Heart left ventricle (tissue), 16 donors: ENCODE results near the gene RNFT1. TPM values are rescaled to one million over a fixed set of nuclear protein-coding genes. Genes with fewer than 3 reads are reported as not detected.
"Not testable (repeated sequence)": the region's sequence is repeated elsewhere in the genome, so short reads cannot be mapped to it uniquely, and the experiment has no call there.

Experiments used
- ATAC-seq, 4 donors: fragments of 200-7000 bp; cut with Tn5 transposase; one replicate each; pipeline ENCODE4 v1.9.1; 2020 to 2022; ENCODE audit warnings: moderate library complexity in 4 of 4, mild to moderate bottlenecking in 3 of 4, moderate number of reproducible peaks in 1 of 4
- DNase-seq, 5 donors: peaks; one replicate each; pipeline ENCODE4 v3.0.0-alpha.2; 2020
- H3K27ac ChIP-seq, 12 donors: fragments of 200-600 bp; sonication (generic) in 4 of 12; one replicate each; pipeline versions ENCODE4 v1.5.0 to v1.8.0; 2016 to 2022; ENCODE audit warnings: mild to moderate bottlenecking in 2 of 12
- H3K27me3 ChIP-seq, 9 donors: fragments of 200-600 bp; sonication (generic) in 2 of 9; one replicate each; pipeline versions ENCODE4 v1.5.1 to v1.8.0; 2016 to 2022; ENCODE audit warnings: mild to moderate bottlenecking in 3 of 9
- H3K36me3 ChIP-seq, 9 donors: fragments of 200-600 bp; sonication (generic) in 2 of 9; one replicate each; pipeline versions ENCODE4 v1.5.0 to v1.8.0; 2018 to 2022; ENCODE audit warnings: mild to moderate bottlenecking in 2 of 9
- H3K4me1 ChIP-seq, 12 donors: fragments of 200-600 bp; sonication (generic) in 4 of 12; one replicate each; pipeline versions ENCODE4 v1.5.0 to v1.8.0; 2016 to 2022; ENCODE audit warnings: mild to moderate bottlenecking in 3 of 12
- H3K4me3 ChIP-seq, 12 donors: fragments of 200-600 bp; sonication (generic) in 4 of 12; one replicate each; pipeline versions ENCODE4 v1.5.0 to v1.8.0; 2017 to 2022; ENCODE audit warnings: mild to moderate bottlenecking in 9 of 12, moderate library complexity in 4 of 12
- H3K9me3 ChIP-seq, 12 donors: fragments of 200-600 bp; sonication (generic) in 4 of 12; one replicate each; pipeline versions ENCODE4 v1.5.0 to v1.8.0; 2016 to 2022; ENCODE audit warnings: mild to moderate bottlenecking in 1 of 12
- POLR2A ChIP-seq, 2 donors: fragments of 450-650 bp; IDR thresholded peaks; one replicate each; pipeline ENCODE4 v1.6.1; 2017; ENCODE audit warnings: antibody characterized with exemption in 2 of 2, mild to moderate bottlenecking in 2 of 2, moderate library complexity in 2 of 2
- WGBS, 4 donors: extraction: QIAGEN DNeasy Blood & Tissue Kit in 2 of 4; methylation state at CpG; one replicate each; pipeline versions ENCODE4 v1.1.5 to v1.1.7; 2013 to 2018; 5-methylcytosine and 5-hydroxymethylcytosine counted together
- intact Hi-C, 10 donors: fragments of 100-400 bp; cut with DNase I; formaldehyde crosslinking; loops; one replicate each; pipeline versions ENCODE4 v1.11.1 to v1.14.2; 2022
- polyA plus RNA-seq, 2 donors: library from polyadenylated mRNA; stranded (reverse); fragments of 200-250 nt; gene quantifications; one replicate each; pipeline ENCODE4 v1.2.3, GENCODE V29; 2013
- total RNA-seq, 9 donors: library from RNA; depleted of rRNA in 2 of 9; stranded (reverse); fragments of >200 nt in 2 of 9; fragmentation: NEBNext Ultra II Directional in 3 of 9; extraction: Animal tissue kit (Norgen Biotek cat#: 25700) in 3 of 9; gene quantifications; one replicate each; pipeline versions ENCODE4 v1.1.0 to v1.2.4, GENCODE V29; 2016 to 2023
- TF ChIP-seq, protein P1 (sequence below), 12 donors: fragments of 200-600 bp; sonication (generic) in 4 of 12; IDR thresholded peaks; one replicate each; pipeline versions ENCODE4 v1.5.0 to v1.8.0; 2018 to 2022; ENCODE audit warnings: antibody characterized with exemption in 12 of 12, mild to moderate bottlenecking in 5 of 12
- donor health status: ischemic (EF 13 %, LVEDD 7.1; RV severe dilation, severe dysfunction).
- donor health status: healthy with polysubstance abuse.
- donor health status: DM: no; HTN: yes; CAD: no.
- donor health status: DM: no; HTN: no; CAD: no.
- donor health status: ischemic (EF 25% LVEDD 6.9; RV normal size, moderate dysfunction).
- donor health status: ischemic (EF 25% LVEDD 5.7; RV mildly dilated, moderate dysfunction).
- donor health status: healthy.
- donor health status: DM: yes; HTN: yes; CAD: no.
- donor health status: ischemic (EF 35%, LVEDD 5.7; RV mildly dilated, moderate dysfunction).
- donor health status: nonischemic (EF 11% LVEDD 7.7; RV severe dilation, severe dysfunction).
- donor health status: DM: yes; HTN: yes; CAD: no.
- donor health status: PGD.
- donor health status: ischemic (EF 29% LVEDD 5.4; RV normal size, mild dysfunction).
- donor health status: nonischemic (EF 23%, LVEDD 6.1; RV moderate dilation, normal function).

The RNFT1 gene
- total and polyA plus RNA-seq, 11 donors: 4.7 to 18.0 (median 9.4) TPM

DNA sequence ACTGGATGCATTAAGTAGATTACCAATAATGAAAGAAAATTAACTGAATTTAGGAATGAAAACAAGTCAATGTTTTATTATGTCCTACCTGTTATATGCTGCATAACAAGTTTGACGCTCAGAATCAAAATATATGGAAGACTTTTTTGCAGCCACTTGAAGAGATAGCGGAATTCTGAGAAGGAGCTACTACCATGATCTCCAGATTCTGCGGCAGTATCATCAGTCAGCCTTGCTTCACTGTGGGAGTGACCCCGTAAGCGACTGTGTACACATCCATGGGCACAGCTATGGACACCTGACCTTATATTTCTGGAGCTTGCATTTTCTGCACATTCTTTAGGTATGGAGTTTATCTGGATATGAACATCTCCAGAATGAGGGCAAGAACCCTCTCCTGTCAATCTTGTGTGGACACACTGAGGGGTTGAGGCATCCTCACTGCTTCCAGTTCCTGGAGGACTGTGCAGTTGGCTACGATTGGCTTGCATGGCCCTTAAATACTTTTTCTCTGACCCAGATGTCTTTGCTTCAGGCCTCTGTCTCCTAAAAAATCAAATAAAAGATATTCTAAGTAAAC is 1.7 kb downstream of the RNFT1 start:
- Histone ChIP-seq H3K27ac (no peak overlapping the region), H3K9me3 (no peaks in the 10 kb centered on the region), H3K27me3 (no peaks in the 10 kb centered on the region), H3K36me3 (peaks cover 0 to 43% (median 22%) of the 10 kb centered on the region in 9 donors), H3K4me3 (peak overlapping the region in 6 of 12 donors; percentile 82 to 98 (median 84)), H3K4me1 (peaks cover 0 to 23% (median 15%) of the 10 kb centered on the region in 12 donors)
- intact Hi-C loops: loop anchor here in 4 of 10 donors (5.0 to 10.0 kb wide), 4 partner anchors 48 to 74 kb away; partner anchors contain the start of genes RPS6KB1 (in 1 of the 4) and TUBD1 (in 1 of the 4)
- ATAC-seq (no peak), DNase-seq (no peak)
- 85 to 90% (median 88%) methylated on average over 6 of the region's 6 CpGs for WGBS, 4 donors
- TF ChIP-seq, protein P1, sequence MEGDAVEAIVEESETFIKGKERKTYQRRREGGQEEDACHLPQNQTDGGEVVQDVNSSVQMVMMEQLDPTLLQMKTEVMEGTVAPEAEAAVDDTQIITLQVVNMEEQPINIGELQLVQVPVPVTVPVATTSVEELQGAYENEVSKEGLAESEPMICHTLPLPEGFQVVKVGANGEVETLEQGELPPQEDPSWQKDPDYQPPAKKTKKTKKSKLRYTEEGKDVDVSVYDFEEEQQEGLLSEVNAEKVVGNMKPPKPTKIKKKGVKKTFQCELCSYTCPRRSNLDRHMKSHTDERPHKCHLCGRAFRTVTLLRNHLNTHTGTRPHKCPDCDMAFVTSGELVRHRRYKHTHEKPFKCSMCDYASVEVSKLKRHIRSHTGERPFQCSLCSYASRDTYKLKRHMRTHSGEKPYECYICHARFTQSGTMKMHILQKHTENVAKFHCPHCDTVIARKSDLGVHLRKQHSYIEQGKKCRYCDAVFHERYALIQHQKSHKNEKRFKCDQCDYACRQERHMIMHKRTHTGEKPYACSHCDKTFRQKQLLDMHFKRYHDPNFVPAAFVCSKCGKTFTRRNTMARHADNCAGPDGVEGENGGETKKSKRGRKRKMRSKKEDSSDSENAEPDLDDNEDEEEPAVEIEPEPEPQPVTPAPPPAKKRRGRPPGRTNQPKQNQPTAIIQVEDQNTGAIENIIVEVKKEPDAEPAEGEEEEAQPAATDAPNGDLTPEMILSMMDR (IDR thresholded peaks at IDR 0.05): no peak
- no peak for TF ChIP-seq POLR2A (IDR thresholded peaks at IDR 0.05)

DNA sequence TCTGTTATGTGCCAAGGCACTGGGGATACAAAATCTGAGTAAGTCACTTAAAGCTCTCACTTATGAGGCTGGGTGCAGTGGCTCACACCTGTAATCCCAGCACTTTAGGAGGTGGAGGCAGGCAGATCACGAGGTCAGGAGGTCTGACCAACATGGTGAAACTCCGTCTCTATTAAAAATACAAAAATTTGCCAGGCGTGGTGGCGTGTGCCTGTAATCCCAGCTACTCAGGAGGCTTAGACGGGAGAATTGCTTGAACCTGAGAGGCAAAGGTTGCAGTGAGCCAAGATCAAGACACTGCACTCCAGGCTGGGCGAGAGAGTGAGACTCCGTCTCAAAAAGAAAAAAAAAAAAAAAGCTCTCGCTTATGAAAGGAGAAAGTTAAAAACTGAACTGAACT is 5.0 kb downstream of the RNFT1 start:
- not testable (repeated sequence) for H3K9me3 ChIP-seq, ATAC-seq, DNase-seq, H3K4me3 ChIP-seq, H3K27ac ChIP-seq, H3K27me3 ChIP-seq
- WGBS, 4 donors: 94 to 98% (median 97%) methylated on average over 8 of the region's 8 CpGs
- peaks cover 0 to 23% (median 11%) of the 10 kb centered on the region in 12 donors for H3K4me1 ChIP-seq
- intact Hi-C loops: loop anchor here in 1 of 10 donors (10.0 kb wide), 1 partner anchor 115 kb away; the partner anchor contains the start of gene HEATR6
- peaks cover 0 to 76% (median 55%) of the 10 kb centered on the region in 9 donors for H3K36me3 ChIP-seq

DNA sequence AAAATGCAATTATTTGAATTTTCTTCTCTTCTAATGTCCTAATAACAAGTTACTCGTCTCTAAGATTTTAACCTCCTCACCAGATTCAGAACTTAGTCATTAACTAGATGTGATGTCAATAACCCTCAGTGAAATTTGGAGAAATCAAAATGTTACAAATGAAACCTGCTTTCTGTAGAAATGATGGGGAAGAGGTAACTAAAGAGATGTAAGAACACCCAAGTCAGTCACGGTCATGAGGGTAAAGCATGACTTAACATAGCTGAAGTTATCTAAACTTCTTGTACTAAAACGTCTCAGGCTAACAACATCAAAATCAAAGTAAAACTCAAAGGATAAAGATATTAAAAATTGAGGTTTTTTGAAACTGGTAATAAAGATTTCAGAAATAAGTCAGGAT is 9.7 kb downstream of the RNFT1 start:
- intact Hi-C loops: loop anchor here in 1 of 10 donors (10.0 kb wide), 1 partner anchor 120 kb away; the partner anchor contains the start of gene HEATR6
- Histone ChIP-seq H3K4me3 (no peak overlapping the region), H3K27me3 (no peaks in the 10 kb centered on the region), H3K27ac (no peak overlapping the region), H3K9me3 (no peaks in the 10 kb centered on the region), H3K36me3 (peaks cover 0 to 99% (median 92%) of the 10 kb centered on the region in 9 donors), H3K4me1 (peaks cover 0 to 5% (median 0%) of the 10 kb centered on the region in 12 donors)
- DNase-seq (no peak), ATAC-seq (no peak)
- no peak for TF ChIP-seq POLR2A (IDR thresholded peaks at IDR 0.05)
- TF ChIP-seq, protein P1 (IDR thresholded peaks at IDR 0.05): no peak
- 85 to 91% (median 87%) methylated on average over 3 of the region's 3 CpGs for WGBS, 4 donors

DNA sequence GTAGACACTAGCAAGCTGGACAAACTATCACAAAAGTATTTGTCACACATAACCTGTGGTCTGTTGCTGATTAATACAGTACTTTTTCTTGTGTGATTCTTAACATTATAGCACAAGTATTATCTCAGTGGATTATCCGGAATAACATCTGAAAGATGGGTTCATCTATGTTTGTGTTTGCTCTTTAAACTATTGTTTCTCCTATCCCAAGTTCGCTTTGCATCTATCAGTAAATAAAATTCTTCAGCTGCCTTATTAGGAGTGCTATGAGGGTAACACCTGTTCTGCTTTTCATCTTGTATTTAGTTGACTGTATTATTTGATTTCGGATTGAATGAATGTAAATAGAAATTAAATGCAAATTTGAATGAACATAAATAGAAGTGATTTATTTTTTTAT is 14.5 kb downstream of the RNFT1 start:
- Histone ChIP-seq H3K4me3 (no peak overlapping the region), H3K4me1 (peaks cover 0 to 5% (median 0%) of the 10 kb centered on the region in 12 donors), H3K36me3 (peaks cover 0 to 97% (median 91%) of the 10 kb centered on the region in 9 donors), H3K27ac (no peak overlapping the region), H3K27me3 (no peaks in the 10 kb centered on the region), H3K9me3 (no peaks in the 10 kb centered on the region)
- no peak for TF ChIP-seq POLR2A (IDR thresholded peaks at IDR 0.05)
- TF ChIP-seq, protein P1 (IDR thresholded peaks at IDR 0.05): no peak
- DNase-seq (no peak), ATAC-seq (no peak)
- 87 to 94% (median 93%) methylated on average over 3 of the region's 3 CpGs for WGBS, 4 donors
- intact Hi-C loops: loop anchor here in 1 of 10 donors (10.0 kb wide), 1 partner anchor 125 kb away; the partner anchor contains the start of gene HEATR6

DNA sequence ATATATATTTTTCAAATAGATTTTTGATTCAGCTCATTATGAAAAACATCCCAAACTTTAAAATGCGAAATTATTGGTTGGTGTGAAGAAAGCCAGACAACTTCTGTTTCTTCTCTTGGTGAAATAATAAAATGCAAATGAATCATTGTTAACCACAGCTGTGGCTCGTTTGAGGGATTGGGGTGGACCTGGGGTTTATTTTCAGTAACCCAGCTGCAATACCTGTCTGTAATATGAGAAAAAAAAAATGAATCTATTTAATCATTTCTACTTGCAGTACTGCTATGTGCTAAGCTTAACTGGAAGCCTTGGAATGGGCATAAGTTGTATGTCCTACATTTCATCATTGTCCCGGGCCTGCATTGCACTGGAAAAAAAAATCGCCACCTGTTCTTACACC is 17.2 kb downstream of the RNFT1 start:
- H3K36me3 ChIP-seq: peaks cover 0 to 100% (median 92%) of the 10 kb centered on the region in 9 donors
- intact Hi-C loops, H3K27ac ChIP-seq, DNase-seq, H3K27me3 ChIP-seq, H3K4me1 ChIP-seq, H3K4me3 ChIP-seq, H3K9me3 ChIP-seq, ATAC-seq: not testable (repeated sequence)
- 79 to 87% (median 85%) methylated on average over 4 of the region's 4 CpGs for WGBS, 4 donors

DNA sequence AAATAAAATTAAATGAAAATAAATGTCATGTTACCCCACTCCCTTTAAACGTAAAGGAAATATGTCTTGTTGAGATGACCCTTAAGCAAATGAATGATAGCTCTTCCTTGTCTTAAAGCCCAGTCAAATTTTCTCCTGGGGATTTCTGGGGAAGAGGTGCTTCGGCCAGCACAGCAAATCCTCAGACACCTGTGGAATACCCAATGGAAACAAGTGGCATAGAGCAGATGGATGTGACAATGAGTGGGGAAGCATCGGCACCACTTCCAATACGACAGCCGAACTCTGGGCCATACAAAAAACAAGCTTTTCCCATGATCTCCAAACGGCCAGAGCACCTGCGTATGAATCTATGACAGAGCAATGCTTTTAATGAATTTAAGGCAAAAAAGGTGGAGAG is 18.1 kb downstream of the RNFT1 start:
- WGBS, 4 donors: 90 to 91% (median 91%) methylated on average over 7 of the region's 7 CpGs
- intact Hi-C loops, ATAC-seq, H3K27ac ChIP-seq, H3K9me3 ChIP-seq, H3K27me3 ChIP-seq, H3K4me3 ChIP-seq, DNase-seq, H3K4me1 ChIP-seq: not testable (repeated sequence)
- peaks cover 0 to 100% (median 93%) of the 10 kb centered on the region in 9 donors for H3K36me3 ChIP-seq
